Breast epithelium (tissue), 3 donors: ENCODE measurements around the gene PPFIA2.

Source experiments
- POLR2AphosphoS5 ChIP-seq, 3 donors: sonication (generic); formaldehyde crosslinking; IDR thresholded peaks; one replicate each; pipeline ENCODE4 v1.6.1; 2017; ENCODE audit warnings: antibody characterized with exemption in 3 of 3
- TF ChIP-seq, protein P1 (sequence below), 3 donors: fragments of 450-650 bp; IDR thresholded peaks; one replicate each; pipeline ENCODE4 v1.5.1; 2016 to 2017; ENCODE audit warnings: antibody characterized with exemption in 3 of 3, mild to moderate bottlenecking in 3 of 3, moderate library complexity in 3 of 3

DNA sequence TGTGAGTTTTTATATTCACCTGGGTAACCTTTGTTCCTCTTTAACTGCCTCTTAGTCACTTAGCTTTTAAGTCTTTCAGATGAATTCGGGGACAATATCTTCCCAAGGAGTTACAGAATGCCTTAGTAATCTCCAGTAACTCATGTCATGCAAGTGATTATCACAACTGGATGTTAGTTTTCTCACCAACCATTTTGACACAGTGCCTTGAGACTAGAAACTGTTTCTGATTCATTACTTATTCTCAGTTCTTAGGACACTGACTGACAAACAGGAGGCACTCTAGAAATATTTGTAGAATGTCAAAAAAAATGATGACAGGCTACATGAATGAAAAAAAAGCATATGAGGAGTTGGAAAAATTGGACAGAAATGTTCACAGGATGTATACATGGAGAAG, 346.2 kb downstream of the PPFIA2 start:
- TF ChIP-seq POLR2AphosphoS5 (IDR thresholded peaks at IDR 0.05) = no peak
- TF ChIP-seq, protein P1, sequence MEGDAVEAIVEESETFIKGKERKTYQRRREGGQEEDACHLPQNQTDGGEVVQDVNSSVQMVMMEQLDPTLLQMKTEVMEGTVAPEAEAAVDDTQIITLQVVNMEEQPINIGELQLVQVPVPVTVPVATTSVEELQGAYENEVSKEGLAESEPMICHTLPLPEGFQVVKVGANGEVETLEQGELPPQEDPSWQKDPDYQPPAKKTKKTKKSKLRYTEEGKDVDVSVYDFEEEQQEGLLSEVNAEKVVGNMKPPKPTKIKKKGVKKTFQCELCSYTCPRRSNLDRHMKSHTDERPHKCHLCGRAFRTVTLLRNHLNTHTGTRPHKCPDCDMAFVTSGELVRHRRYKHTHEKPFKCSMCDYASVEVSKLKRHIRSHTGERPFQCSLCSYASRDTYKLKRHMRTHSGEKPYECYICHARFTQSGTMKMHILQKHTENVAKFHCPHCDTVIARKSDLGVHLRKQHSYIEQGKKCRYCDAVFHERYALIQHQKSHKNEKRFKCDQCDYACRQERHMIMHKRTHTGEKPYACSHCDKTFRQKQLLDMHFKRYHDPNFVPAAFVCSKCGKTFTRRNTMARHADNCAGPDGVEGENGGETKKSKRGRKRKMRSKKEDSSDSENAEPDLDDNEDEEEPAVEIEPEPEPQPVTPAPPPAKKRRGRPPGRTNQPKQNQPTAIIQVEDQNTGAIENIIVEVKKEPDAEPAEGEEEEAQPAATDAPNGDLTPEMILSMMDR (IDR thresholded peaks at IDR 0.05) = no peak
